Stimulated activated naive CD8-positive, alpha-beta T cell treated with anti-CD3 and anti-CD28 coated beads, Interleukin-15, Interleukin-2, amounts not matched to agents 100 ng/mL and 50 ng/mL, for 24 hours (primary cell): ENCODE data around the gene LINGO3.
"Not testable (repeated sequence)": the region's sequence is repeated elsewhere in the genome, so short reads cannot be mapped to it uniquely, and the experiment has no call there.

Source experiments
- H3K27ac Mint-ChIP-seq: one replicate; pipeline ENCODE4 v1.8.0; 2021; ENCODE audit warnings: mild to moderate bottlenecking, mixed read lengths
- H3K27me3 Mint-ChIP-seq: one replicate; pipeline ENCODE4 v1.8.0; 2021; ENCODE audit warnings: mixed read lengths
- H3K36me3 Mint-ChIP-seq: one replicate; pipeline ENCODE4 v1.8.0; 2021; ENCODE audit warnings: low read depth, mixed read lengths
- H3K4me1 Mint-ChIP-seq: one replicate; pipeline ENCODE4 v1.8.0; 2021; ENCODE audit warnings: low read depth, mixed read lengths
- H3K4me3 Mint-ChIP-seq: one replicate; pipeline ENCODE4 v1.8.0; 2021; ENCODE audit warnings: mild to moderate bottlenecking, mixed read lengths
- H3K9me3 Mint-ChIP-seq: one replicate; pipeline ENCODE4 v1.8.0; 2021; ENCODE audit warnings: mixed read lengths

The LINGO3 gene

GRCh38 chr19:2288818-2289713, 18.9 kb downstream of the LINGO3 start:
- H3K9me3 Mint-ChIP-seq: no peaks in the 10 kb centered on the region
- H3K4me3 Mint-ChIP-seq: peak overlapping the region; percentile 76
- H3K27ac Mint-ChIP-seq: peak overlapping the region; percentile 79
- H3K27me3 Mint-ChIP-seq: peaks cover 7% of the 10 kb centered on the region
- H3K36me3 Mint-ChIP-seq: no peaks in the 10 kb centered on the region
- peaks cover 34% of the 10 kb centered on the region for H3K4me1 Mint-ChIP-seq

- H3K36me3 Mint-ChIP-seq: no peaks in the 10 kb centered on the region
- no peaks in the 10 kb centered on the region for H3K9me3 Mint-ChIP-seq
- H3K27me3 Mint-ChIP-seq: peaks cover 7% of the 10 kb centered on the region
- peak overlapping the region; percentile 61 for H3K27ac Mint-ChIP-seq
- H3K4me3 Mint-ChIP-seq: peak overlapping the region; percentile 76
- peaks cover 31% of the 10 kb centered on the region for H3K4me1 Mint-ChIP-seq
Measured at GRCh38 chr19:2288338-2288817, 19.6 kb downstream of the LINGO3 start.

GRCh38 chr19:2287585-2288337, 20.2 kb downstream of the LINGO3 start:
- Mint-ChIP-seq H3K4me3 (no peak overlapping the region), H3K27ac (no peak overlapping the region), H3K27me3 (peaks cover 7% of the 10 kb centered on the region), H3K4me1 (peaks cover 33% of the 10 kb centered on the region), H3K36me3 (no peaks in the 10 kb centered on the region), H3K9me3 (no peaks in the 10 kb centered on the region)

- H3K4me3 Mint-ChIP-seq: no peak overlapping the region
- peaks cover 43% of the 10 kb centered on the region for H3K4me1 Mint-ChIP-seq
- H3K27me3 Mint-ChIP-seq: peaks cover 7% of the 10 kb centered on the region
- no peak overlapping the region for H3K27ac Mint-ChIP-seq
- H3K9me3 Mint-ChIP-seq: no peaks in the 10 kb centered on the region
- H3K36me3 Mint-ChIP-seq: no peaks in the 10 kb centered on the region
Measured at GRCh38 chr19:2286402-2287140, 21.4 kb downstream of the LINGO3 start.

- Mint-ChIP-seq H3K4me3 (no peak overlapping the region), H3K4me1 (peaks cover 28% of the 10 kb centered on the region), H3K27me3 (peaks cover 4% of the 10 kb centered on the region), H3K9me3 (no peaks in the 10 kb centered on the region), H3K36me3 (no peaks in the 10 kb centered on the region), H3K27ac (no peak overlapping the region)
Measured at GRCh38 chr19:2283835-2284507, 24.0 kb downstream of the LINGO3 start.

GRCh38 chr19:2282862-2283237, 25.1 kb downstream of the LINGO3 start:
- no peaks in the 10 kb centered on the region for H3K9me3 Mint-ChIP-seq
- no peak overlapping the region for H3K4me3 Mint-ChIP-seq
- H3K27me3 Mint-ChIP-seq: no peaks in the 10 kb centered on the region
- H3K4me1 Mint-ChIP-seq: peaks cover 17% of the 10 kb centered on the region
- peak overlapping the region; percentile 45 for H3K27ac Mint-ChIP-seq
- no peaks in the 10 kb centered on the region for H3K36me3 Mint-ChIP-seq

- H3K4me3 Mint-ChIP-seq: peak within 1 kb of the TSS; percentile 43
- no peaks in the 10 kb centered on the region for H3K9me3 Mint-ChIP-seq
- H3K4me1 Mint-ChIP-seq: peaks cover 17% of the 10 kb centered on the region
- peak within 1 kb of the TSS; percentile 45 for H3K27ac Mint-ChIP-seq
- no peaks in the 10 kb centered on the region for H3K36me3 Mint-ChIP-seq
- H3K27me3 Mint-ChIP-seq: no peaks in the 10 kb centered on the region
Measured at GRCh38 chr19:2282062-2282861, 25.7 kb downstream of the LINGO3 start, which contains the start of gene PEAK3. TSS of gene PEAK3 (minus strand) at chr19:2282175. CDS start at chr19:2280931, 1,244 bp downstream.

- H3K4me1 Mint-ChIP-seq: peaks cover 17% of the 10 kb centered on the region
- peak overlapping the region; percentile 43 for H3K4me3 Mint-ChIP-seq
- not testable (repeated sequence) for H3K27me3 Mint-ChIP-seq, H3K36me3 Mint-ChIP-seq, H3K9me3 Mint-ChIP-seq, H3K27ac Mint-ChIP-seq
Measured at GRCh38 chr19:2281265-2282061, 26.5 kb downstream of the LINGO3 start.

- Mint-ChIP-seq H3K9me3 (no peaks in the 10 kb centered on the region), H3K27ac (no peak overlapping the region), H3K36me3 (no peaks in the 10 kb centered on the region), H3K4me1 (peaks cover 17% of the 10 kb centered on the region), H3K4me3 (no peak overlapping the region), H3K27me3 (no peaks in the 10 kb centered on the region)
Measured at GRCh38 chr19:2280633-2281264, 27.2 kb downstream of the LINGO3 start.

GRCh38 chr19:2278459-2279158, 29.3 kb downstream of the LINGO3 start:
- H3K9me3 Mint-ChIP-seq: no peaks in the 10 kb centered on the region
- H3K27me3 Mint-ChIP-seq: no peaks in the 10 kb centered on the region
- peaks cover 29% of the 10 kb centered on the region for H3K4me1 Mint-ChIP-seq
- H3K36me3 Mint-ChIP-seq: peaks cover 12% of the 10 kb centered on the region
- no peak overlapping the region for H3K4me3 Mint-ChIP-seq
- H3K27ac Mint-ChIP-seq: no peak overlapping the region

GRCh38 chr19:2277138-2277537, 30.8 kb downstream of the LINGO3 start:
- Mint-ChIP-seq H3K9me3 (no peaks in the 10 kb centered on the region), H3K36me3 (peaks cover 25% of the 10 kb centered on the region), H3K27me3 (no peaks in the 10 kb centered on the region), H3K27ac (peak overlapping the region; percentile 49), H3K4me1 (peaks cover 30% of the 10 kb centered on the region), H3K4me3 (no peak overlapping the region)

GRCh38 chr19:2276429-2276986, 31.4 kb downstream of the LINGO3 start:
- H3K36me3 Mint-ChIP-seq: peaks cover 30% of the 10 kb centered on the region
- H3K4me1 Mint-ChIP-seq: peaks cover 29% of the 10 kb centered on the region
- no peaks in the 10 kb centered on the region for H3K27me3 Mint-ChIP-seq
- no peak overlapping the region for H3K27ac Mint-ChIP-seq
- H3K9me3 Mint-ChIP-seq: no peaks in the 10 kb centered on the region
- no peak overlapping the region for H3K4me3 Mint-ChIP-seq
